Measurements from ENCODE around the gene TNFRSF9. TPM values are rescaled to one million over a fixed set of nuclear protein-coding genes. Genes with fewer than 3 reads are reported as not detected.

TNFRSF9 gene
- total and polyA plus RNA-seq, 2 of the 8 experiments (the other 6 are each of a cell fraction or from before 2014, with no cell fraction given), result not detected

DNA sequence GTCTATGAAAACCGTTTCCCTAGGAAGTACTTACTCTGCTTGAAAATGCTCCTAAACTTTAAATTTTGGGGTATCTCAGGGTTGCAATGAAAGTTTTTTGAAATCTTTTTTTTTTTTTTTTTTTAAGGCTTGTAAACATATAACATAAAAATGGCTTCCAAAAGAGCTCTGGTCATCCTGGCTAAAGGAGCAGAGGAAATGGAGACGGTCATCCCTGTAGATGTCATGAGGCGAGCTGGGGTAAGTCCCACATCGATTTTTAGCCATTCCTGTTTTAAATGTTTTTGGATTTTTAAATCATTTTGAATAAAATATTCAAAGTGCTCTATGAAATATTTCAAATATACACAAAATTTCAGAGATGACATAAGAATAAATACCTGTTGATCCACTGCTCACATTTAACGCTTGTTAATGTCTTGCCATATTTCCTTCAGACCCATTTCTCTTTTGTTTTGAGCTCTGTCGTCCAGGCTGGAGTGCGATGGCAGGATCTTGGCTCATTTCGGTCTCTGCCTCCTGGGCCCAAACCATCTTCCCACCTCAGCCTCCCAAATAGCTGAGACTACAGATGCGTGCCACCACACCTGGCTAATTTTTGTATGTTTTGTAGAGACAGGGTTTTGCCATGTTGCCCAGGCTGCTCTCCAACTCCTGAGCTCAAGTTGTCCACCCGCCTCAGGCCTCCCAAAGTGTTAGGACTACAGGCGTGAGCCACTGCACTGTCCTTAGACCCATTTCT, 22.2 kb upstream of the TNFRSF9 start:
- Histone ChIP-seq H3K36me3 (ENCODE audit: control insufficient read depth in 2 of 4, insufficient read depth in 4 of 4, low read length in 3 of 4) (peaks cover 11 to 37% (median 31%) of the 10 kb centered on the region in 4 experiments), H2AFZ (ENCODE audit: low read length) (no peak overlapping the region), H2BK12ac (ENCODE audit: low read depth, low read length) (no peak overlapping the region), H3K14ac (ENCODE audit: insufficient read length) (no peak overlapping the region), H2BK20ac (ENCODE audit: low read length) (no peak overlapping the region), H3K4me2 (ENCODE audit: insufficient read depth in 1 of 2, low read depth in 2 of 2, low read length in 2 of 2) (peak overlapping the region; percentile 49 to 59), H4K8ac (ENCODE audit: extremely low read depth, insufficient read depth, low read length) (peak overlapping the region; percentile 36; the same call in 1 of the 2 replicates), H2BK120ac (replicated peaks; ENCODE audit: low read depth, low read length) (no peak overlapping the region), H4K91ac (replicated peaks; ENCODE audit: insufficient read length, low read length) (no peak overlapping the region), H3K23me2 (ENCODE audit: low read depth, low read length) (no peaks in the 10 kb centered on the region), H3K4me1 (replicated peaks in 1 of 4; ENCODE audit: control insufficient read depth in 3 of 4, insufficient read depth in 4 of 4, low read length in 3 of 4) (peaks cover 0 to 2% (median 0%) of the 10 kb centered on the region in 4 experiments; a peak in 1 of 7 replicates), H3K56ac (replicated peaks; ENCODE audit: insufficient read length, low read depth, low read length) (no peak overlapping the region), H2BK15ac (ENCODE audit: low read length) (no peak overlapping the region), H4K20me1 (replicated peaks in 1 of 2; ENCODE audit: control insufficient read depth in 1 of 2, insufficient read depth in 2 of 2, low read length in 2 of 2) (peaks cover 2 to 4% of the 10 kb centered on the region in 2 experiments), H3K23ac (ENCODE audit: insufficient read length) (no peak overlapping the region), H3K79me2 (ENCODE audit: control insufficient read depth in 1 of 2, insufficient read depth in 2 of 2, low read length in 2 of 2) (peaks cover 0 to 53% of the 10 kb centered on the region in 2 experiments; a peak in 2 of 4 replicates), H3K9ac (replicated peaks in 1 of 4; ENCODE audit: extremely low read depth in 1 of 4, low read depth in 3 of 4, low read length in 3 of 4) (no peak overlapping the region), H3K79me1 (ENCODE audit: low read depth, low read length) (peaks cover 2% of the 10 kb centered on the region; the same call in 1 of the 2 replicates), H3K9me3 (ENCODE audit: insufficient read depth in 2 of 2, low read depth in 1 of 2, low read length in 1 of 2) (no peaks in the 10 kb centered on the region), H3K27me3 (replicated peaks in 1 of 4; ENCODE audit: control insufficient read depth in 3 of 4, extremely low read depth in 1 of 4, insufficient read depth in 3 of 4, low read length in 3 of 4) (no peaks in the 10 kb centered on the region), H3K18ac (ENCODE audit: extremely low read depth, low read length) (no peak overlapping the region), H3K4ac (replicated peaks; ENCODE audit: insufficient read length, low read depth, low read length) (no peak overlapping the region), H3K27ac (ENCODE audit: low read depth, low read length) (no peak overlapping the region), H4K5ac (ENCODE audit: insufficient read length, low read depth, low read length) (no peak overlapping the region), H3K4me3 (ENCODE audit: extremely low read depth in 1 of 4, insufficient read depth in 2 of 4, low read depth in 3 of 4, low read length in 4 of 4) (peak overlapping the region; percentile 82 to 92 (median 86); a peak in 7 of 8 replicates), H2BK5ac (ENCODE audit: low read depth, low read length) (no peak overlapping the region), H2AK5ac (ENCODE audit: low read depth, low read length) (no peak overlapping the region)
- ChIA-PET POLR2A (ENCODE audit: partially characterized antibody) (interaction anchor here (0.6 to 2.0 kb wide), 6 partner anchors 12 to 240 kb away, joined by 3 to 7 read pairs (median 4); no protein-coding TSS in a partner anchor), CTCF (ENCODE audit: partially characterized antibody) (interaction anchor here (0.9 to 6.6 kb wide), 2 partner anchors 13 to 59 kb away, joined by 3 to 38 read pairs; no protein-coding TSS in a partner anchor)
- 91% methylated on average over 11 of the region's 11 CpGs; no CpG with 5 or more reads in 1 of the 2 experiments for WGBS, 2 experiments (ENCODE audit: extremely low coverage in 1 of 2, insufficient coverage in 1 of 2, insufficient read length in 1 of 2, insufficient replicate concordance in 2 of 2, low coverage in 1 of 2, low lambda C conversion rate in 2 of 2, missing lambda C conversion rate in 1 of 2)
- TF ChIP-seq KDM4A (IDR thresholded peaks at IDR 0.05; ENCODE audit: low read depth, low read length, severe bottlenecking) (no peak), HDAC2 (IDR thresholded peaks at IDR 0.05; ENCODE audit: borderline replicate concordance in 1 of 2, low read depth in 2 of 2, low read length in 2 of 2) (no peak), JUN (IDR thresholded peaks at IDR 0.05; ENCODE audit: low read depth, low read length) (no peak), CEBPB (IDR thresholded peaks at IDR 0.05; ENCODE audit: low read depth, low read length) (no peak), HDAC6 (IDR thresholded peaks at IDR 0.05; ENCODE audit: low read depth, low read length) (no peak), CBX8 (IDR thresholded peaks at IDR 0.05; ENCODE audit: borderline replicate concordance, low read depth, low read length) (no peak), RBBP5 (IDR thresholded peaks at IDR 0.05; ENCODE audit: borderline replicate concordance, low read depth, low read length) (no peak), POU5F1 (IDR thresholded peaks at IDR 0.05; ENCODE audit: low read depth, low read length) (no peak)
- TF ChIP-seq, protein P1, sequence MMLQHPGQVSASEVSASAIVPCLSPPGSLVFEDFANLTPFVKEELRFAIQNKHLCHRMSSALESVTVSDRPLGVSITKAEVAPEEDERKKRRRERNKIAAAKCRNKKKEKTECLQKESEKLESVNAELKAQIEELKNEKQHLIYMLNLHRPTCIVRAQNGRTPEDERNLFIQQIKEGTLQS (IDR thresholded peaks at IDR 0.05; ENCODE audit: insufficient read depth, low read depth, low read length), result no peak
- no peak for DNase-seq (ENCODE audit: low read depth in 1 of 2, low spot score in 2 of 2)
- FAIRE-seq, result no peak

Measured in H1 (cell line).